HG02798 (cell line): ENCODE measurements around the gene TBC1D2B.
"Not testable (repeated sequence)": the region's sequence is repeated elsewhere in the genome, so short reads cannot be mapped to it uniquely, and the experiment has no call there.

Source experiments
- ATAC-seq: cut with Tn5 transposase; IDR thresholded peaks from one replicate; pipeline ENCODE4 v1.9.1; 2021; ENCODE audit warnings: mild to moderate bottlenecking; ENCODE audit not compliant: unreplicated experiment, poor library complexity

Gene TBC1D2B

DNA sequence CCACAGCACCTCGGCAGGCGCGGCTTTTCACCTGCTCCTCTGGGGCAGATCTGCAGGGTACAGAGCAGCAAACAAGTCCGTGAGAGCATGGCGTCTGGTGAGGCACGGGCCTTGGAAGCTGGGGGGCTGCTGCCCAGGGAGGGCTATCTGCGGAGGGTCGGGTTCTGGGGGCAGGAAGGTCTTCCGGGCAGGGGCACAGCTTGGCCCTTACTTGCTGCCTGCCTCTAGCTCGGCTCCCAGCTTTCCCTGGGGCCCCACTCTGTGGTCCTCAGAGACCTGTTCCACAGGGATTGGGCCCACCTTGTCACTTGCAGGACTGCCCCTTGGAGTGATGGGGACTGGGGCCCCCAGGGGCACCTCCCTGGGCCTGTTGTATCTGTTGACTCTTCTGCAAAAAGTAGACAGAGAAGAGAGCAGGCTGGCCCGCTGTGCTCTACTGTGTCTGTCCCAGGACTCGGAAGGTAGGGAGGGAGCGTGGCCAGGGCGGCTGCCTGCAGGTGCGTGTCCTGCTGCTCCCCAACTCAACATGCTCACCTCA is 84.1 kb downstream of the TBC1D2B start:
- ATAC-seq = no peak

DNA sequence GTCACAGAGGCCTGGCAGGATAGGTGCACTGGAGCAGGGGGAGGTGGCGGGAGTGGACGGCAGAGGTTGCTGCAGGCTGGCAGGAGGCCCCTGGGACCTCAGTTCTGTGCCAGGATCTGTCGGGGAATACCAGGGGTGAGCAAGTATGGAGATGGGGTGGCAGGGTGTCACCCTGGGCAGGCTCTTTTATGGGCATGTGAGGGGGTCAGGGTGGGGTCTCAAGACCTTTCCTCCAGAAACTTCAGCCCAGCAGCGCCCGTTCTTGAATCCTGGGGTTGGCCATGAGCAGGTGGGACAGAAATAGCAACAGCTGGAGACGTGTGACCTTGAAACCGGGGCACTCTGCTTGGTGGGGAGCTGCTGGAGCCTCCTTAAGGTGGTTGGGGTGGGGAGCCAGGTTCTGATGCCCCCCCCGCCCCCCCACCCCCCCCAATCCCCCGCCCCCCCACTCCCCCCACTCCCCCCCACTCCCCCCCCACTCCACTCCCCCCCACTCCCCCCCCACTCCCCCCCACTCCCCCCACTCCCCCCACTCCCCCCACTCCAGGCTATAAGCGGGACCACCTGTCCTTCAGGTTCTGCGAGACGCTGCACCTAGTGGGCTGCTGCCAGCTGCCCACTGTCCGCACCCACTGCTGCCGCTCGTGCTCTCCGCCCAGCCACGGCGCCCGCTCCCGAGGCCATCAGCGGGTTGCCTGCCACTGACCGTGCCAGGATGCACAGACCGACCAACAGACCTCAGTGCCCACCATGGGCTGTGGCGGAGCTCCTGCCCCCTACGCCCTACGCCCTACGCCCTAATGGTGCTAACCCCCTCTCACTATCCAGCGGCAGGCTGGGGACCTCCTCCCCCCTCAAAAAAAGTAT is 84.9 kb downstream of the TBC1D2B start:
- ATAC-seq = no peak

DNA sequence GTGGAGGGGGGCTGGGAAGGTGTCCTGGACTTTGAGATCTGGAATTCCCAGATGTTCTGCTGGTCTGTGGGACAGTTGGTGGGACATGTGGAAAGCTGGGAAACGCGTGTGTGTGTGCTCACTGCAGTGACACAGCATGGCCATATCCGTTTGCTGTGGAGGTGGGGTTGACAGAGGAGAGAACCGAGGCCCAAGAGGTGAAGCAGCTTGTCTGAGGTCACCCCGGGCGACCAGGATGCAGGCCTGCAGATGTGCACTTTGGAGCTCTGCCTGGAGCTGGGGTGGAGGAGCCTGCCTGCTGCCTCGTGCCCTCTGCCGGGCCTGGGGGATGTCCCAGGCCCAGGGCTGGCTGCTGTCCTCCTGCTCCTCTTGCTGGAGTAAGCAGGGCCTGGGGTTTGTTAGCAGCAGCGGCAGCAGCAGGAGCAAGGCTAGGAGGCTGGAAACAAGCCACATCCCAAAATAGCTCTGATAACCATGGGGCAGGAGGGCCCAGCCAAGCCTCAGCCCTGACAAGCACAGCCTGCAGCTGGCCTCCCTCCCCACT is 85.8 kb downstream of the TBC1D2B start:
- not testable (repeated sequence) for ATAC-seq

DNA sequence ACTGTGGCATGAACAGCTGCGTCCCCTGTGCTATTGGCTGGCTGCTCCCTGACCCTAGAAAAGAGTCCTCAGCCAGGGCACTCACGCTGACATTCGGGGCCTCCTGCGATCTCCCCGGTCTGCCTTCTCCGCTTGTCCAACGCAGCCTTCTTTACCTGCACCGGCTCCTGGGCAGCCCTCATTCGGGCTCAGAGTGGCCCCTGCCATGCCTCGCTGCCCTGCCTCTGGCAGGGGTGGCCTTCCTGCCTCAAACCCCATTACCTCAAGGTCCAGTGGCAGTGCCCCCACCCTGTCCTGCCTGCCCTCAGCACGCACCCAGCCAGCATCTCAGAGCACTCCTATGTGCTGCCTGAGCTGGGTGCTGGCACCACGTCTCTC is 86.5 kb downstream of the TBC1D2B start:
- ATAC-seq = no peak

GRCh38 chr15:77989296-77990143 is 88.0 kb downstream of the TBC1D2B start:
- no peak for ATAC-seq

- no peak for ATAC-seq
Observed at GRCh38 chr15:77988347-77989295, 88.9 kb downstream of the TBC1D2B start.

DNA sequence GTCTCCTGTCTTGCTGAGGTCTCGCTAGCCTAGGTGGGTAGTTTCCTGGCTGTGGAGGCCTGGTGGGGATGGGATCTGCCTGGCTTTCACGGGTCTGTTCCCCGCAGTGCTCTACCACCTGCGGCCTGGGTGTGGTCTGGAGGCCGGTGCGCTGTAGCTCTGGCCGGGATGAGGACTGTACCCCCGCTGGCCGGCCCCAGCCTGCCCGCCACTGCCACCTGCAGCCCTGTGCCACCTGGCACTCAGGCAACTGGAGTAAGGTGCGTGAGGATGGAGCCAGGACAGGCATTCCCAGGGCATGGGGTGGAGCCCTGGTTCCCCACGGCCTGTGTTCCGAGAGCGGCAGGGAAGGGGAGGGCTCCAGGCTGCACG is 89.8 kb downstream of the TBC1D2B start:
- not testable (repeated sequence) for ATAC-seq

- no peak for ATAC-seq
Observed at GRCh38 chr15:77986891-77987764, 90.4 kb downstream of the TBC1D2B start.

- ATAC-seq = no peak
Observed at GRCh38 chr15:77985931-77986480, 91.5 kb downstream of the TBC1D2B start.

DNA sequence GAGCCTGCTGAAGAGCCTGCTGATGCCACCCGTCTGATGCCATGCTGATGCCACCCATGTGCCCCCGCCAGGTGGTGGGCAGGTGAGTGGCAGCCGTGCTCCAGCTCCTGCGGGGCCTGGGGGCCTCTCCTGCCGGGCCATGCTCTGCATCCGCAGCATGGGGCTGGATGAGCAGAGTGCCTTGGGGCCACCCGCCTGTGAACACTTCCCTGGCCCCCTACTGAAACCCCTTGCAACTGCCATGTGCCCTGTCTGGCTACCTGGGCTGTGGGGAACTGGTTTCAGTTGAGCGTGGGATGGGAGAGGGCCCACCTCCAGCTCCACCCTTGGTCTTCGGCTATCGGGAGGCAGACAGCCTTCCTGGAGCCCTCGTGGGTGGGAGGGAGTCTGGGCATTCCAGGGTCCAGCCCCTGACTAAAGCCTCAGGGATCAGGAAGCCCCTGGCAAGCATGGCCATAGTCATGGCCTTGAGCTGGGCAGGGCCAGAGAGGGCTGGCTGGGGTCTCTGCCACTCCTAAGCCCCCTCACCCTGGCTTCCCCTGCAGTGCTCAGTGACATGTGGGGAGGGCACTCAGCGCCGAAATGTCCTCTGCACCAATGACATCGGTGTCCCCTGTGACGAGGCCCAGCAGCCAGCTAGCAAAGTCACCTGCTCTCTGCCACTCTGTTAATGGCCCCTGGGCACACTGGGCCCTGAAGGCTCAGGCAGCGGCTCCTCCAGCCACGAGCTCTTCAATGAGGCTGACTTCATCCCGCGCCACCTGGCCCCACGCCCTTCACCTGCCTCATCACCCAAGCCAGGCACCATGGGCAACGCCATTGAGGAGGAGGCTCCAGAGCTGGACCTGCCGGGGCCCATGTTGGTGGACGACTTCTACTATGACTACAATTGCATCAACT is 92.2 kb downstream of the TBC1D2B start:
- ATAC-seq = no peak

DNA sequence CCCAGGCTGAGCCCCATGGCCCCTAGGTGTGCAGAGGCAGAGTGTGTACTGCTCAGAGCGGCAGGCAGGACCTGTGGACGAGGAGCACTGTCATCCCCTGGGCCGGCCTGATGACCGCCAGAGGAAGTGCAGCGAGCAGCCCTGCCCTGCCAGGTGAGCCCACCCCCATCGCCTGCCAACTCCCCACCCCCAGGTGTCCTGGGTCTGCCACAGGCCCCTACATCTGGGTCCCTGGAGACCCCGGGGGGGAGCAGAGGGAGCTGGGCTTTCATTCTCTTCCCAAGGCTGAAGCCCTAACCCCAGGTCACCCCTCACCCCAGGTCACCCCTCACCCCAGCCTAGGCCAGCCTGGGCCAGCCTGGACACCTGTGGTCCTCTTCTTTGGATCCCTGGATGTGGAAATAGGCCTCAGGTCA is 93.1 kb downstream of the TBC1D2B start:
- ATAC-seq = no peak

DNA sequence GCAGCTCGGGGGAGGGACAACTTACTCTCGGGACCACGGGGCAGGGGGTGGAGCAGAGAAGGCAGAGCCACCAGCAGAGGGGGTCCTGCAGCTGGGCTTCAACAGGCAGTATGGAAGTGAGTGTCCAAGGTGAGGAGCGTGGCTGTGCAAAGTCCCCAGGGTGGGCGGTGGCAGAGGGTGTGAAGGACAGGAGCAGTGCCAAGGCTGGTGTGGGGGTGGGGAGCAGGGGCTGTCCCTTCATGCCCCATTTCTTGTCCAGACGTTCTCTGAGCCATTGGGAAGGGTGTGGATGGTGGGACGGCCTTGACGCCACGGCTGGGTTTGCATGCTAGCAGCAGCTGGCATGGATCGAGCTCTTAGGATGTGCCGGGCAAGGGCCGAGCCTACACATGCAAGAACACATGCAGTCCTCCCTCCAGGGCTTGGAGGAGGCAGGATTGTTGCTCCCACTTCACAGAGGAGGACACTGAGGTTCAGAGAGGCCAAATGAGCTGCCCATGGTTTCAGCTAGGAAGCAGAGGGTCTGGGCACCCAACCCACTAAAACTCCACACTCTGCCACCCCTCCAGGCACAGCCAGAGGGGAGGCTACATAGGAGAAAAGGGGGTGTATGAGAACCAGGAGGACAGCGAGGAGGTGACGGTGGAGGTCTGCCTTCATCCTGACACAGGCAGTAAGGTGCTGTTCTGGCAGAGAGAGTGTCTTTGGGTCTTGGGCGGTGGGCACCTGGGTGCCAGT is 93.6 kb downstream of the TBC1D2B start:
- ATAC-seq = no peak

GRCh38 chr15:77983091-77983707 is 94.3 kb downstream of the TBC1D2B start:
- no peak for ATAC-seq

- no peak for ATAC-seq
Observed at GRCh38 chr15:77982127-77982490, 95.4 kb downstream of the TBC1D2B start.

DNA sequence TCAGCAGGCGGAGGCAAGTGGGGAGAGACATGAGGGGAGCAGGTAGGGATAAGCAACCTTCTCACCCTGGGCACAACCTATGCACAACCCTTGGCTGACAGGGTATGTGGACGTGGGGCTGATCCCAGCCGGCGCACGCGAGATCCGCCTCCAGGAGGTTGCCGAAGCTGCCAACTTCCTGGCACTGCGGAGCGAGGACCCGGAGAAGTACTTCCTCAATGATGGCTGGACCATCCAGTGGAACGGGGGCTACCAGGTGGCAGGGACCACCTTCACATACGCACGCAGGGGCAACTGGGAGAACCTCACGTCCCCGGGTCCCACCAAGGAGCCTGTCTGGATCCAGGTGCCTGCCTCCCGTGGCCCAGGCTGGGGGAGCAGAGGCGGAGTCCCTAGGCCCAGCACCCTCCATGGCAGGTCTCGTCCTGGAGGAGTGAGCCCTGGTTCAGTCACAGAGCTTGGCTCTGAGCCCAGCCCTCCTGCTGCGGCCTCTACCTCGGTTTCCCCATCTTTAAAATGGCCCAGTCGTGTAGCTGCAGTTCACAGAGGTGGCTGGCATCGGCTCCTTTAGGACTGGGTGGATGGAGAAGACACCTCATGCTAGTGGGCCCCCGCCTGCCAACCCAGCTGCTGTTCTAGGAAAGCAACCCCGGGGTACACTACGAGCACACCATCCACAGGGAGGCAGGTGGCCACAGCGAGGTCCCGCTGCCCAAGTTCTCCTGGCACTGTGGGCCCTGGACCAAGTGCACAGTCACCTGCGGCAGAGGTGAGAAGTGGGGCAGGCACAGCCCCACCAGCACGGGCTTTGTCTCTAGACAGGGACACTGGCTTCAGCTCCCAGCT is 96.0 kb downstream of the TBC1D2B start:
- no peak for ATAC-seq

- ATAC-seq = not testable (repeated sequence)
Observed at GRCh38 chr15:77980674-77981073, 96.8 kb downstream of the TBC1D2B start.
